Measurements from ENCODE around the gene DDX49.
"Not testable (repeated sequence)": the region's sequence is repeated elsewhere in the genome, so short reads cannot be mapped to it uniquely, and the experiment has no call there.

DDX49 gene

DNA sequence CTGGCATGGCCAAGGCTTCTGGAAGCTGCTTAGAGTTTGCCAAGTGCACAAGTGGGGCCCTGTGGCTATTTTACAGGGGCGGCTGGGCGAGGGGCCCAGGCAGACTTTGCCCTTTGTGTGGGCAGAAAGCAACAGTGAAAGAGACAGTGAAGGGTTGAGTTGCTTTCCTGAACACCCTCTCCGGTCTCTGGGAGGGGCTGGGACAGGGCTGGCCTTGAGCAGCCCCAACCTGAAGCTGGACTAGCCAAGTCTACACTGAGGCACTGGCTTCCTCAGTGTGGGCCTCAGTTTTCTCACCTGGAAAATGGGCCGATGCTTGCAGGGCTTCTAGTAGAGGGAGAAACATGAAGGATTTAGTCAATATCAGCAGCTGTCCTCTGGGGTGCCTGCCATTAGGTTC is 23.9 kb downstream of the DDX49 start:
- DNase-seq, result no peak

- DNase-seq, result no peak
Measured at GRCh38 chr19:18945297-18945696, 25.8 kb downstream of the DDX49 start.

DNA sequence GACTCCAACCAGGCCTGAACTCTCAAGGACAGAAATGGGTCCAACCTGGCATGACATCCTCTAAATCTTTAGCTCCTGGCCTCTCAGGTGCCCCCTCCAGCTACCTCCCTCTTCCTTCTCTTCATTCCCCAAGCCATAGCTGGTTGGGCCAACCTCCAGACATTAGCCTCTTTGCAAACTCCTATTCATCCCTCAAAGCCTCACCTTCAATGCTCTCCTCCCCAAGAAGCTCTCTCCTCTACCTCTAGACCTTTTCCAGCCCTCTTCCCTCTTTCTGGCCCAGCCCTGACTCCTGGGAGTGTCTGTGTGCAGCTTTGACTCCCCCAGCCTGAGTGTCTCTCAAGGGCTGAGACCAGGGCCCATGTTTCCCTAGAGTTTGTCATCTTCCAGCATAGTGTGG is 26.8 kb downstream of the DDX49 start:
- no peak for DNase-seq

- peak; percentile 33 for DNase-seq
Measured at GRCh38 chr19:18946918-18947317, 27.4 kb downstream of the DDX49 start.

- no peak for DNase-seq
Measured at GRCh38 chr19:18948075-18948975, 28.8 kb downstream of the DDX49 start.

GRCh38 chr19:18948976-18949356 is 29.5 kb downstream of the DDX49 start:
- no peak for DNase-seq

DNA sequence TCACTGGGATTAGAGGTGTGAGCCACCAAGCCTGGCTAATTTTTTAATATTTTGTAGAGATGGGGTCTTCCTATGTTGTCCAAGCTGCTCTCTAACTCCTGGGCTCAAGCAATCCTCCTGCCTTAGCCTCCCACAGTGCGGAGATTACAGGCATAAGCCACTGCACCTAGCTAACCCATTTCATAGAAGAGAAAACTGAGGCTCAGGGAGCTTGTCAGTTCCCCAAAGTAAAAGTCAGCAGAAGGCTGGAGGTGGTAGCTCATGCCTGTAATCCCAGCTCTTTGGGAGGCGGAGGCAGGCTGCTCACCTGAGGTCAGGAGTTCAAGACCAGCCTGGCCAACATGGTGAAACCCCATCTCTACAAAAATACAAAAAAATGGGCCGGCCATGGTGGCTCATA is 30.3 kb downstream of the DDX49 start:
- no peak for DNase-seq

- DNase-seq, result no peak
Measured at GRCh38 chr19:18951721-18952281, 32.3 kb downstream of the DDX49 start.

DNA sequence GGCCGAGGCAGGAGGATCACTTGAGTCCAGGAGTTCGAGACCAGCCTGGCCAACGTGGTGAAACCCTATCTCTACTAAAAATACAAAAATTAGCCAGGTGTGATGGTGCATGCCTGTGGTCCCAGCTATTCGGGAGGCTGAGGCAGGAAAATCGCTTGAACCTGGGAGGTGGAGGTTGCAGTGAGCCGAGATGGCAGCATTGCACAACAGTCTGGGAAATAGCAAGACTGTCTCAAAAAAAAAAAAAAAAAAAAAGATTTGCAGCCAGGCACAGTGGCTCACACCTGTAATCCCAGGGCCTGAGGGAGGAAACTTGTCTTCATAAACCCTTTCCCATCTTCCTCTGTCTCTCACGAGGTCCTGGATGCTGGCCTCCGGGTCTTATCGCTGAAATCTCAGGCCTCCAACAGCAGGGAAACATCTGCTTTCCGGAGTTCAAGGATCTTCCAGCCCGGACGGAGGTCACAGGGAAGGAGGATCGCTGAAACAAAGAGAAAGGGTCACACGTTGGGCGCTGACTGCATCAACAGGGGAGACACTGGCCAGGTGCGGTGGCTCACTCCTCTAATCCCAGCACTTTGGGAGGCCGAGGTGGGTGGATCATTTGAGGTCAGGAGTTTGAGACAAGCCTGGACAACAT is 33.0 kb downstream of the DDX49 start:
- DNase-seq, result not testable (repeated sequence)

GRCh38 chr19:18954094-18954493 is 34.6 kb downstream of the DDX49 start:
- DNase-seq, result no peak

DNA sequence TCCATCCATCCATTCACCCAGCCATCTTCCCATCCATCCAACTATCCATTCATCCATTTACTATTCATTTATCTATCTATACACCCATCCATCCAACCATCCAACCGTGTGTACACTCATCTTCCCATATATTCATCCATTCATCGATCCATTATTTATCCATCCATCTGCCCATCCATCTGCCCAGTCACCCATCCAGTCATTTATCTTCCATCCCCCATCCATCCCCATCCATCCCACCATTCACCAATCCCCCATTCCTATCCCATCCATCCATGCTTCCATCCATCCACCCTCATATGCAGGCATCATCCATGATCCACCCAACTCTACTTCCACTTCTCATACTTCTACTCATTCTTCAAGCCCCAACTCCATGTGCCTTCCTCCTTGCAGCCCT is 35.5 kb downstream of the DDX49 start:
- DNase-seq, result no peak

DNA sequence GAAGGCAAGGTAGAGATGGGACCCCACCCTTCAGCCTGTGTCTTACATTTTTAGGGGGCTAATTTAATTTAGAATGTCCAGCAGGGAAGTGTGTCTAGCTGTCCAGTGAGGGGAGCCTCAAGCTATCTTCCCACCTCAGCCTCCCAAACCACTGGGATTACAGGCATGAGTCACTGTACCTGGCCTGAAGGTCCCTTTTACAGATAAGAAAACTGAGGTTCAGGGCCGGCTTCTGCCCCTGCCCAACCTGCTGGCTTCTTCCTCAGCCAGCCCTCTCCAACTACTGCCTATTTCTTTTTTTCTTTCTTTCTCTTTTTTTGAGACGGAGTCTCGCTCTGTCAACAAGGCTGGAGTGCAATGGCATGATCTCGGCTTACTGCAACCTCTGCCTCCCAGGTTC is 40.9 kb downstream of the DDX49 start:
- DNase-seq, result no peak

GRCh38 chr19:18961767-18962620 is 42.5 kb downstream of the DDX49 start:
- no peak for DNase-seq

DNA sequence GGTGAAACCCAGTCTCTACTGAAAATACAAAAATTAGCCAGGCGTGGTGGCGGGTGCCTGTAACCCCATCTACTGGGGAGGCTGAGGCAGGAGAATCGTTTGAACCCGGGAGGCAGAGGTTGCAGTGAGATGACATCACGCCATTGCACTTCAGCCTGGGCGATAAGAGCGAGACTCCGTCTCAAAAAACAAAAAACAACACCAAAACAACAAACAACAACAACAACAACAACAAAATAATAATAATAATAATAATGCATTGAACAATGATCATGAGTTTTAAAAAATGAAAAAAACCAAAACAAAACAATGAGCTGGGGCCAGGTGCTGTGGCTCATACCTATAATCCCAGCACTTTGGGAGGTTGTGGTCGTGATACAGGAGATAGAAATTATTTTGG is 44.6 kb downstream of the DDX49 start:
- DNase-seq, result no peak

DNA sequence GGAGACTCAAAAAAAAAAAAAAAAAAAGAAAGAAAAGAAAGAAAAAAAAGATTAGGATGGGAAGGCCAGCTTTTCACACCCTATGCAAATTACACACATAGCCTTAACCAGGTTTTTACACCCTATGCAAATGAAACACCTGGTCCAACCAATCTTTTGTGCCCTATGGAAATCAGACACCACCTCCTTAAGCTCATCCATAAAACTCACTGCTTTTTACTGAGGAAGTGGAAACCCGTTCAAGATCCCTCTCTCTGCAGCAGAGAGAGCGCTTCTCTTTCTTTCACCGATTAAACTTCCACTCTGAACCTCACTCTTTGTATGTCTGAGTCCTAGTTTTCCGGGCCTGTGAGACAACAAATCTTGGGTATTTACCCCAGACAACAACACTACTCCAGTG is 46.8 kb downstream of the DDX49 start:
- no peak for DNase-seq

DNA sequence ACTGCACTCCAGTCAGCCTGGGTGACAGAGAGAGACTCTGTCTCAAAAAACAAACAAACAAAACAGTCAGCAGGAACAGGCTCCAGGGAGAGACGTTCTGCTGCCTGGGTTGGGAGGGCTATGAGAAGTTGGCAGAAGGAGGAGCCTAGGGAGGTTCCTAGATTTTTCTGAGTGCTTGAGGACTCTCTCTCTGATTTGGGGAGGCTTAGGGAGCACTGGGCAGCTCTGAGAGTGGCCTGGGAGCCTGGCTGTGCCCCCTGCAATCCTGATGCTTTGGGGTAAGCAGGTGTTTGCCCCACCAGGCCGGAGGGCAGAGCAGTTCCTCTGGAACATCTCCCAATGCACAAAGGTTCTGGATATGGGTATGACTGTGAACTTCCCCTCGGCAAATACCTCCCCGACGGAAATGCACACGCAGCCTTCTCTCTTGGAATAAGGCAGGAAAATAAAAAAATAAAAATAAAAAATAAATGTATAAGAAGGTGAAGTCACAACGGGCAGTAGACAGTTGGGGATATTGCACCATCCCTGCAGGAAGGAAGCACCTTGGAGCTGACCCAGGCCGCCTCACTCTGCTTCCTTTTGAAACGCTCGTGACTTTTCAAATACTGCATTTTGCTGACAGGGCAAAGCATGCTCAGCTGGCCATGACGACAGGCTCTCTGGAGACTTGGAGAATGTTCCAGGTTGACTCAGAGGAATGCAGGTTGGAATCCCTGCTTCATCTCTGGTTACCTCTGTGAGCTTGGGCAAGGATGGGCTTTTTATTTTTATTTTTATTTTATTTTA is 48.0 kb downstream of the DDX49 start:
- no peak for DNase-seq

GRCh38 chr19:18969931-18970659 is 50.6 kb downstream of the DDX49 start:
- no peak for DNase-seq

- DNase-seq, result no peak
Measured at GRCh38 chr19:18972301-18972811, 52.8 kb downstream of the DDX49 start.

DNA sequence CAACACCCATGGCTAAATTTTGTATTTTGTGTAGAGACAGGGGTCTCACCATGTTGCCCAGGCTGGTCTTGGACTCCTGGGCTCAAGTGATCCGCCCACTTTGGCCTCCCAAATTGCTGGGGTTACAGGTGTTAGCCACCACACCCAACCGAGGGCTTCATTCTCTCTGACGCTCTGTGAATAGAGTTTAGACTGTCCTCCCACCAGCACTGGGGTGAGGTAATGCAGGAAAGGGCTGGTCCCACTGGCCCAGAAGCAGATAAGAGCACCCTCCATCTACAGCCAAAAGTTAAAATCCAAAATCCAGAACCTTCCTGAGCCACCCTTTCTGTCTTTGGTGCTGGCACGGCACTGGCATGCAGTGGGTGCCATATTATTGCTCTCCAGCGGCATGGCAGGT is 53.3 kb downstream of the DDX49 start:
- no peak for DNase-seq

- no peak for DNase-seq
Measured at GRCh38 chr19:18975011-18975410, 55.5 kb downstream of the DDX49 start.

- no peak for DNase-seq
Measured at GRCh38 chr19:18975869-18976268, 56.4 kb downstream of the DDX49 start.

All from NCI-H1105 treated with DMSO at 0.1 percent for 48 hours (cell line).